ENCODE results near the gene EDN3. TPM values are rescaled to one million over a fixed set of nuclear protein-coding genes. Genes with fewer than 3 reads are reported as not detected.

Gene EDN3
- total RNA-seq, 3 donors from 2014 or later (not counting 1 experiment from before 2014, with no cell fraction given), result 0.24 to 0.53 (median 0.41) TPM

GRCh38 chr20:59316911-59317731 lies 16.7 kb downstream of the EDN3 start:
- no peak overlapping the region for H3K4me3 ChIP-seq (ENCODE audit: low read length)
- ATAC-seq (no peak), DNase-seq (no peak)
- TF ChIP-seq, protein P1, sequence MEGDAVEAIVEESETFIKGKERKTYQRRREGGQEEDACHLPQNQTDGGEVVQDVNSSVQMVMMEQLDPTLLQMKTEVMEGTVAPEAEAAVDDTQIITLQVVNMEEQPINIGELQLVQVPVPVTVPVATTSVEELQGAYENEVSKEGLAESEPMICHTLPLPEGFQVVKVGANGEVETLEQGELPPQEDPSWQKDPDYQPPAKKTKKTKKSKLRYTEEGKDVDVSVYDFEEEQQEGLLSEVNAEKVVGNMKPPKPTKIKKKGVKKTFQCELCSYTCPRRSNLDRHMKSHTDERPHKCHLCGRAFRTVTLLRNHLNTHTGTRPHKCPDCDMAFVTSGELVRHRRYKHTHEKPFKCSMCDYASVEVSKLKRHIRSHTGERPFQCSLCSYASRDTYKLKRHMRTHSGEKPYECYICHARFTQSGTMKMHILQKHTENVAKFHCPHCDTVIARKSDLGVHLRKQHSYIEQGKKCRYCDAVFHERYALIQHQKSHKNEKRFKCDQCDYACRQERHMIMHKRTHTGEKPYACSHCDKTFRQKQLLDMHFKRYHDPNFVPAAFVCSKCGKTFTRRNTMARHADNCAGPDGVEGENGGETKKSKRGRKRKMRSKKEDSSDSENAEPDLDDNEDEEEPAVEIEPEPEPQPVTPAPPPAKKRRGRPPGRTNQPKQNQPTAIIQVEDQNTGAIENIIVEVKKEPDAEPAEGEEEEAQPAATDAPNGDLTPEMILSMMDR (IDR thresholded peaks at IDR 0.05), result no peak
- no peaks in the 10 kb centered on the region for H3K4me1 ChIP-seq (ENCODE audit: control insufficient read depth, insufficient read depth, low read length)
- H3K27ac ChIP-seq (ENCODE audit: low read length), result no peak overlapping the region
- Mint-ChIP-seq H3K4me1 (no peaks in the 10 kb centered on the region), H3K27ac (no peak overlapping the region), H3K4me3 (no peak overlapping the region), H3K9me3 (no peaks in the 10 kb centered on the region), H3K36me3 (no peaks in the 10 kb centered on the region), H3K27me3 (ENCODE audit: low read depth in 2 of 2) (peaks cover 7 to 8% of the 10 kb centered on the region in 2 donors)
- 94% methylated on average over 13 of the region's 13 CpGs for WGBS (ENCODE audit: insufficient coverage)
- intact Hi-C loops (cut with micrococcal nuclease), result no loop called here
- H3K9me3 ChIP-seq (ENCODE audit: control insufficient read depth, insufficient read depth, low read length), result no peaks in the 10 kb centered on the region
- H3K36me3 ChIP-seq (ENCODE audit: control insufficient read depth, insufficient read depth, low read length), result no peaks in the 10 kb centered on the region
- no peaks in the 10 kb centered on the region for H3K27me3 ChIP-seq (ENCODE audit: control insufficient read depth, insufficient read depth, low read length)

DNA sequence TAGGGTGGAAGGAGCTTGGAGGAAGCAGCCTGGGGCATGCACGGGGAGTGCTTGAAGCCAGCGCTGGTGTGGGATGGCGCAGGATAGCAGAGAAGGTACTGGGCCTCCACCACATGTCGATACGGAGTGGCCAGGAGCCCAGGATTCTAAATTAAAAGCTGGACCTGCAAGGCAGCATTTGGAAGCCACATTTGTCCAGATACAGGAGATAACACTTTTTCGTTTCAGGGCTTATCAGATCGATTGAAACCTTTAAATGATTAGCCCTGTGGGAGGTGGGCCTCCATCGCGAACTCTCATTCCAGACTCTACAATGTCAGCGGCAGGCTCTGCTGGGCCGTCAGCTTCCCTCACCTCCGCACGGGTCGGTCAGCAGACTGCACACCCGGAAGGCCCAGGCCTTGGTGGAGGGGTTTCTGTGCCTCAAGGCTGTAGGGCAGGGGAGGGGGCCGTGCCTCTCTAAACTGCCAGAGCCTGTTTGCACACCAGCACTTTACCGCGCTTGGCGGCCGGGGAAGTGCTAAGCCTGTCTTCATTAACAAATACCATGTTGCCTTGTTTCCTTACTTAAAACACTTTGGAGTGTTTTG lies 17.9 kb downstream of the EDN3 start:
- no peak overlapping the region for H3K4me3 ChIP-seq (ENCODE audit: low read length)
- Mint-ChIP-seq H3K36me3 (no peaks in the 10 kb centered on the region), H3K4me3 (no peak overlapping the region), H3K4me1 (no peaks in the 10 kb centered on the region), H3K9me3 (no peaks in the 10 kb centered on the region), H3K27me3 (ENCODE audit: low read depth in 2 of 2) (peaks cover 7 to 8% of the 10 kb centered on the region in 2 donors), H3K27ac (no peak overlapping the region)
- no peaks in the 10 kb centered on the region for H3K9me3 ChIP-seq (ENCODE audit: control insufficient read depth, insufficient read depth, low read length)
- H3K27me3 ChIP-seq (ENCODE audit: control insufficient read depth, insufficient read depth, low read length), result no peaks in the 10 kb centered on the region
- H3K36me3 ChIP-seq (ENCODE audit: control insufficient read depth, insufficient read depth, low read length), result no peaks in the 10 kb centered on the region
- intact Hi-C loops (cut with micrococcal nuclease), result no loop called here
- ATAC-seq (no peak), DNase-seq (no peak)
- 91% methylated on average over 20 of the region's 20 CpGs for WGBS (ENCODE audit: insufficient coverage)
- TF ChIP-seq, protein P1 (IDR thresholded peaks at IDR 0.05), result no peak
- no peaks in the 10 kb centered on the region for H3K4me1 ChIP-seq (ENCODE audit: control insufficient read depth, insufficient read depth, low read length)
- no peak overlapping the region for H3K27ac ChIP-seq (ENCODE audit: low read length)

GRCh38 chr20:59318803-59319202 lies 18.4 kb downstream of the EDN3 start:
- TF ChIP-seq, protein P1 (IDR thresholded peaks at IDR 0.05), result no peak
- Mint-ChIP-seq H3K36me3 (no peaks in the 10 kb centered on the region), H3K4me3 (no peak overlapping the region), H3K9me3 (no peaks in the 10 kb centered on the region), H3K27me3 (ENCODE audit: low read depth in 2 of 2) (peaks cover 5% of the 10 kb centered on the region in 2 donors), H3K27ac (no peak overlapping the region), H3K4me1 (no peaks in the 10 kb centered on the region)
- Histone ChIP-seq H3K4me3 (ENCODE audit: low read length) (no peak overlapping the region), H3K4me1 (ENCODE audit: control insufficient read depth, insufficient read depth, low read length) (no peaks in the 10 kb centered on the region), H3K36me3 (ENCODE audit: control insufficient read depth, insufficient read depth, low read length) (no peaks in the 10 kb centered on the region), H3K9me3 (ENCODE audit: control insufficient read depth, insufficient read depth, low read length) (no peaks in the 10 kb centered on the region), H3K27me3 (ENCODE audit: control insufficient read depth, insufficient read depth, low read length) (no peaks in the 10 kb centered on the region), H3K27ac (ENCODE audit: low read length) (no peak overlapping the region)
- ATAC-seq (no peak), DNase-seq (no peak)
- intact Hi-C loops (cut with micrococcal nuclease), result no loop called here
- WGBS (ENCODE audit: insufficient coverage), result 73% methylated on average over 4 of the region's 4 CpGs
